Activated naive CD8-positive, alpha-beta T cell treated with anti-CD3 and anti-CD28 coated beads, Interleukin-2, amount 10 ng/mL, durations not matched to agents 7 days and 5 days (primary cell): ENCODE results near the gene GNRH2. TPM values are rescaled to one million over a fixed set of nuclear protein-coding genes. Genes with fewer than 3 reads are reported as not detected.
"Not testable (repeated sequence)": the region's sequence is repeated elsewhere in the genome, so short reads cannot be mapped to it uniquely, and the experiment has no call there.

Experiments
- ATAC-seq: fragments of 150-1000 bp; cut with Tn5 transposase; one replicate; pipeline ENCODE4 v1.10.0; 2021; ENCODE audit warnings: low read depth, moderate library complexity
- POLR2A ChIA-PET: fragments of 350-600 bp; sonication (Branson Sonifier 250); formaldehyde crosslinking; loops from one replicate; lab custom pipeline; 2021; ENCODE audit warnings: antibody characterized with exemption; lab: Charles Lee
- DNase-seq: peaks from one replicate; pipeline ENCODE4 v3.0.0; 2021
- H3K27ac Mint-ChIP-seq: one replicate; pipeline ENCODE4 v1.8.0; 2022; ENCODE audit warnings: mild to moderate bottlenecking, mixed read lengths
- H3K27me3 Mint-ChIP-seq: one replicate; pipeline ENCODE4 v1.8.0; 2022; ENCODE audit warnings: mild to moderate bottlenecking, moderate library complexity, mixed read lengths
- H3K36me3 Mint-ChIP-seq: one replicate; pipeline ENCODE4 v1.8.0; 2021; ENCODE audit warnings: mild to moderate bottlenecking, mixed read lengths
- H3K4me1 Mint-ChIP-seq: one replicate; pipeline ENCODE4 v1.8.0; 2021; ENCODE audit warnings: mixed read lengths
- H3K4me3 Mint-ChIP-seq: one replicate; pipeline ENCODE4 v1.8.0; 2022; ENCODE audit warnings: mild to moderate bottlenecking, moderate library complexity, mixed read lengths
- H3K9me3 Mint-ChIP-seq: one replicate; pipeline ENCODE4 v1.8.0; 2021; ENCODE audit warnings: mixed read lengths
- total RNA-seq, 2 experiments: library from RNA; stranded (reverse); gene quantifications; one replicate each; pipeline ENCODE4 v1.2.3, GENCODE V29; 2021

GNRH2 gene
- total RNA-seq, 2 experiments from 2014 or later: 0.85 to 1.6 TPM

DNA sequence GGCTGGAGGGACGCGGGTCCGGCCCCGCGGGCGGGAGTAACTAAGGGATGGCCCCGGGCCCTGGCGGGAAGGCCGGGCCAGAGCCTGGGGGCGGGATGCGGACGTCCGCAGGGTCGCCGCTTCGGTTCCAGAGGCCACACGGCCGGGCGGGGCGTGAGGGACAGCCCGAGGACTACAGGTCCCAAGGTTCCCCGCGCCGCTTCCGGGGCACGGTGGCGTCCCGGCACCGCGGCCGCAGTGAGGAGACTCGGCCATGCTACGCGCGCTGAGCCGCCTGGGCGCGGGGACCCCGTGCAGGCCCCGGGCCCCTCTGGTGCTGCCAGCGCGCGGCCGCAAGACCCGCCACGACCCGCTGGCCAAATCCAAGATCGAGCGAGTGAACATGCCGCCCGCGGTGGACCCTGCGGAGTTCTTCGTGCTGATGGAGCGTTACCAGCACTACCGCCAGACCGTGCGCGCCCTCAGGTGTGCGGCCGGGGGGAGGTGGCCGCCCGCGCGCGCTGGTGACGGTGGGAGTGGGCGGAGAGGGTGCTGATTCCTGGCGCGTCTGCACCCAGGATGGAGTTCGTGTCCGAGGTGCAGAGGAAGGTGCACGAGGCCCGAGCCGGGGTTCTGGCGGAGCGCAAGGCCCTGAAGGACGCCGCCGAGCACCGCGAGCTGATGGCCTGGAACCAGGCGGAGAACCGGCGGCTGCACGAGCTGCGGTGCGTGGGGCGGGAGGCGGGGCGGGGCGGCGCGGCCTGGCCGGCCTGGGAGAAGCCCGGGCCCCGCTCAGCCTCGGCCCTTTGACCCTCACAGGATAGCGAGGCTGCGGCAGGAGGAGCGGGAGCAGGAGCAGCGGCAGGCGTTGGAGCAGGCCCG, 2.6 kb downstream of the GNRH2 start, which contains the start of gene MRPS26:
Gene MRPS26, plus strand, starts transcription at position 237 of the 861 bp plus-strand sequence. Its CDS starts 17 bp downstream, at position 254.
- Mint-ChIP-seq H3K4me3 (peak within 1 kb of the TSS; percentile 91), H3K36me3 (peaks cover 13% of the 10 kb centered on the region), H3K27me3 (no peaks in the 10 kb centered on the region), H3K9me3 (no peaks in the 10 kb centered on the region), H3K4me1 (peaks cover 15% of the 10 kb centered on the region), H3K27ac (peak within 1 kb of the TSS; percentile 81)
- peak; percentile 90 for DNase-seq
- POLR2A ChIA-PET: interaction anchor here (1.0 to 1.4 kb wide), 3 partner anchors 110 to 175 kb away, joined by 3 to 4 read pairs (median 3); no protein-coding TSS in a partner anchor
- ATAC-seq: peak; percentile 92

DNA sequence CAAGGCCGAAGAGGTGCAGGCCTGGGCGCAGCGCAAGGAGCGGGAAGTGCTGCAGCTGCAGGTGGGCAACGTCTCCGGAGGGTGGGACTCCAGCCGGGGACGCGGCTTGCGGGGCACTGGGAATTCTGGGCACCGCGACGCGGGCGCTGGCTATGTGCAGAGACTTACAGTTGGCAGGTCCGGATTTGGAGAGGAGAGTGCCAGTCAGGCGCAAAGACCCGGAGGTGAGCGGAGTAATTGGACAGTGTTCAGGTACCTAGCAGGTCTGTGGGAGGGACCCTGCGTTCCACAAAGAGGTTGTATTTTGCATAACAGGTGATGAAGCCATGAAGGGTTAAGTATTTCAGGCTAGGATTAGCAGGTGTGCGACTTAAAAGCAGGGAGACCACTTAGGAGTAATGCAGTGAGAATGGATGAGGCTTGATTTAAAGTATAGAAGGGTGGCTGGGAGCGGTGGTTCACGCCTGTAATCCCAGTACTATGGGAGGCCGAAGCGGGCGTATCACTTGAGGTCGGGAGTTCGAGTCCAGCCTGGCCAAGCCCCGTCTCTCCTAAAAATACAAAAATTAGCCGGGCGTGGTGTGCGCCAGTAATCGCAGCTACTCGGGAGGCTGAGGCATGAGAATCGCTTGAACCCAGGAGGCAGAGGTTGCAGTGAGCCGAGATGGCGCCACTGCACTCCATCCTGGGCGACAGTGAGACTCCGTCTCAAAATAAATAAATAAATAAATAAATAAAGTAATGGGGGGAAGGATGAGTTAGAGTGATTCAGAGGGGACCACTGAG, 3.4 kb downstream of the GNRH2 start:
- no peak for ATAC-seq
- peaks cover 22% of the 10 kb centered on the region for H3K4me1 Mint-ChIP-seq
- peak overlapping the region; percentile 67 for H3K27ac Mint-ChIP-seq
- peak overlapping the region; percentile 91 for H3K4me3 Mint-ChIP-seq
- no peaks in the 10 kb centered on the region for H3K9me3 Mint-ChIP-seq
- H3K27me3 Mint-ChIP-seq: no peaks in the 10 kb centered on the region
- POLR2A ChIA-PET: interaction anchor here (0.6 kb wide), 1 partner anchor 32 kb away, joined by 3 read pairs; no protein-coding TSS in a partner anchor
- peaks cover 10% of the 10 kb centered on the region for H3K36me3 Mint-ChIP-seq
- DNase-seq: no peak

DNA sequence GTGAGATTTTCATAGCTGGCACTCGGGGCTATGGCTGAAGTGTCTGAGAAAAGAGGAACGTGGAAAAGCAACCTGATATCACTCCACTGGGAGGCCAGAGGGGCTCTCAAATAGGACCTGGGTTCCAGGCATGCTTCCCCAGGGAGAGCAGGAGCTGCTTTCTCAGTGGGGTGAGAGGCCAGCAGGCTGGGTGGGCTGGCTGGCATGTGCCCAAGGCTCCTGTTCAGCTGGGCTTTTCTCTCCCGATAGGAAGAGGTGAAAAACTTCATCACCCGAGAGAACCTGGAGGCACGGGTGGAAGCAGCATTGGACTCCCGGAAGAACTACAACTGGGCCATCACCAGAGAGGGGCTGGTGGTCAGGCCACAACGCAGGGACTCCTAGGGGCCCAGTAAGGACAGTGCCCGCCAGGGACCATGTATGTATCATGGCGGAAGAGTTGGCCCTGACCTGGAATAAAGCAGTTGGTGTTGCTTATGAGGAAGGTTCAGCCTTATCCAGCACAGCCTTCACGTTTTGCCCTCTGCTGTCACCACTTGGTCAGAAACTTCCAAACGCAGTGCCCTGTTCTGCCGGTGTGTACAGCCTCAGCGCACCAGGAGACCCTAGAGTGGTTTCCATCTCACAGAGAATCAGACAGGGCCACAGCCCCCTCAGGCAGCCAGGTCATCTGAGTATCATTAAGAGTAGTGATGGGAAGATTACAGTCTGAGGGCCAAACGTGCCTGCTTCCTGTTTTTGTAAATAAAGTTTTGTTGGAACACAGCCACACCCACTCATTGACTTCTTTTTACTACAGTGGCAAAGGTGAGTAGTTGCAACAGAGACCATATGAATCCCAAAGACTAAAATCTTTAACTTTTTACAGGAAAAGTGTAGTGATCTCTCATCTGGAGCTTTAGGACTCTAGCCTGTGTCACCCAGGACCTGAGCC, 4.3 kb downstream of the GNRH2 start:
- no peak for ATAC-seq
- no peak for DNase-seq
- H3K4me1 Mint-ChIP-seq: peaks cover 23% of the 10 kb centered on the region
- no peak overlapping the region for H3K27ac Mint-ChIP-seq
- POLR2A ChIA-PET: no interaction called here
- H3K36me3 Mint-ChIP-seq: peaks cover 10% of the 10 kb centered on the region
- H3K27me3 Mint-ChIP-seq: no peaks in the 10 kb centered on the region
- peak overlapping the region; percentile 91 for H3K4me3 Mint-ChIP-seq
- H3K9me3 Mint-ChIP-seq: no peaks in the 10 kb centered on the region

DNA sequence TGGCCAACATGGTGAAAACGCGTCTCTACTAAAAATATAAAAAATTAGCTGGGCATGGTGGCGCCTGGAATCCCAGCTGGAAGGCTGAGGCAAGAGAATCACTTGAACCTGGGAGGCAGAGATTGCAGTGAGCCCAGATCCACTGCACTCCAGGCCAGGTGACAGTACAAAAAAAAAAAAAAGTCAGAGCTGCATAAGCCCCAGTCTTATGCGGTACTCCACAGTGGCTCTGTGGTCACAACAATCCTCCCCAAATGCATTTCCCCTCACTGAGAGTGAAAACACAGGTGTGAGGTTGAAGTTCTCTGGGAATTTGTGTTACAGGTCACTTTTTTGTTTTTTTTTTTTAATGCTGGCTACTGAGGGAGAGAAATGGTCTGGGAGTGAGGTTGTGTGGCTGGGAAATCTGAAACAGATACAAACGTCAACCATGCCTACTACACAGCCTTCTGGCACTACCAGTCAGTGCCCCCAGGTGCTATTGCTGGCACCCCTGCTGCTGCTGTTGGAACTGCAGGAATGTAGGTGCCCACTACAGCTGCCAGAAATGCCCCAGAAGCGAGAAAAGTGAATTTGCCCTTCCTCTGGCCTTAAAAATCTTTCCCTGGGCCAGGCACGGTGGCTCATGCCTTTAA, 8.1 kb downstream of the GNRH2 start:
- Mint-ChIP-seq H3K4me3 (no peak overlapping the region), H3K4me1 (peaks cover 20% of the 10 kb centered on the region)

DNA sequence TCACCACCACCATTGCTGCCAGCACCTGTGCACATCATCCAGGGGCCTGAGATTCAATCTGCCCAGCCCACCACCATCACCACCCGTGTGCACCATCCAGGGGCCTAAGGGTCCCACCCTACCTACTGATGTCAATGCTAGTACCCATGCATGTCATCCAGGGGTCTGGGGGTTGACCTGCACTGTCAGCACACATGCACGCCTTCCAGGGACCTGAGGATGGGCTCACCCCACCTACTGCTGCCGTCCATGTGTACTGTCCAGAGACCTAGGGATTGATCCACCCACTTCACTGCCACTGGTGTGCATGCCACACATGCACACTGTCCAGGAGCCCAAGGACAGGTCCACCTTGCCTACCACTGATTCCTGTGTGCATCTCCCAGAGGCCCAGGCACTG, 16.1 kb downstream of the GNRH2 start:
- ATAC-seq (no peak), DNase-seq (no peak)
- H3K27me3 Mint-ChIP-seq: no peaks in the 10 kb centered on the region
- H3K36me3 Mint-ChIP-seq: no peaks in the 10 kb centered on the region
- POLR2A ChIA-PET: no interaction called here
- no peak overlapping the region for H3K4me3 Mint-ChIP-seq
- no peak overlapping the region for H3K27ac Mint-ChIP-seq
- H3K4me1 Mint-ChIP-seq: peaks cover 2% of the 10 kb centered on the region
- H3K9me3 Mint-ChIP-seq: no peaks in the 10 kb centered on the region

More for the DNA sequence above, 8.1 kb downstream of the GNRH2 start:
- Mint-ChIP-seq H3K9me3 (no peaks in the 10 kb centered on the region), H3K36me3 (peaks cover 10% of the 10 kb centered on the region), H3K27me3 (no peaks in the 10 kb centered on the region), H3K27ac (no peak overlapping the region)
- DNase-seq (no peak), ATAC-seq (peak; percentile 41)
- POLR2A ChIA-PET: no interaction called here

DNA sequence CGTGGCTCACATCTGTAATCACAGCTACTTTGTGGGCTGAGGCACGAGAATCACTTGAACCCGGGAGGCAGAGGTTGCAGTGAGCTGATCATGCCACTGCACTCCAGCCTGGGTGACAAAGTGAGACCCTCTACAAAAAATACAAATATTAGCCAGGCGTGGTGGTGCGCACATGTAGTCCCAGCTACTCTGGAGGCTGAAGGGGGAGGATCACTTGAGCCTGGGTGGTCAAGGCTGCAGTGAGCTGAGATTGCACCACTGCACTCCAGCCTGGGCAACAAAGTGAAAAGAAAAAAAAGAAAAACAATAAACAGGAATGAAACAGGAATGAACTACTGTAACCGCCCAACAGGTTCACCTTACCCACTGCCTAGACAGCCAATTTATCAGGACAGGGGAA, 20.7 kb downstream of the GNRH2 start:
- H3K4me3 Mint-ChIP-seq, DNase-seq, H3K27me3 Mint-ChIP-seq: not testable (repeated sequence)

DNA sequence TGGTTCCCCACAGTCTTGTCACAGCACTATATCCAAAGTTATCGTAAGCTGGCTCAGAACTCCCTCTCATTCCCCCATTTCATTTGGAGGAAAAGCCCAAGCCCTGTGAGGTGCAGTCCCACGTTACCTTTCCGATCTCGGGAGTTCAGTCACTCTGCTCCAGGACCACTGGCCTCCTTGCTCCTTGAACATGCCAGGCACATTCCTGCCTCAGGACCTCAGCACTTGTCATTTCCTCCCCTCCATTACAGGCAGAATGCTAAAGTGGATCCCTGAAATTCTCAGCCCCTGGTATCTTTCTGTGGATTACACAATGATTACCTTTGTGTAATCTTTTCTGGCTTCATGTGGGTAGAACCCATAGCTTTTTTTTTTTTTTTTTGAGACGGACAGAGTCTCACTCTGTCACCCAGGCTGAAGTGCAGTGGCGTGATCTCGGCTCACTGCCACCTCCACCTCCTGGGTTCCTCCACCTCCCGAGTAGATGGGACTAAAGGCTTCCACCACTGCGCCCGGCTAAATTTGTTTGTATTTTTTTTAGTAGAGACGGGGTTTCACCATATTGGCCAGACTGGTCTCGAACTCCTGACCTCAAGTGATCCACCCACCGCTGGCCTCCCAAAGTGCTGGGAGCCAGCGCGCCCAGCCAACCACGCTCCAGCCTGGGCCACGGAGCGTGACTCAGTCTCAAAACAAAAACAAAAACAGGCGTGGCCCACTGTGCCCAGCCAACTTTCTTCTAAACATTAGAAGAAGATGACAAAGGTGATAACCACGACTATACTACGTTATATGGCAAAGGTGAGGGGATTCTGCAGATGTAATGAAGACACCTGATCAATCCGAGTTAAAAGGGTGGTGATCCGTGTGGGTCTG, 24.0 kb downstream of the GNRH2 start:
- no peaks in the 10 kb centered on the region for H3K36me3 Mint-ChIP-seq
- no peak overlapping the region for H3K4me3 Mint-ChIP-seq
- no peak for ATAC-seq
- no peak for DNase-seq
- POLR2A ChIA-PET: no interaction called here
- H3K9me3 Mint-ChIP-seq: no peaks in the 10 kb centered on the region
- H3K4me1 Mint-ChIP-seq: peaks cover 7% of the 10 kb centered on the region
- H3K27me3 Mint-ChIP-seq: peaks cover 2% of the 10 kb centered on the region
- no peak overlapping the region for H3K27ac Mint-ChIP-seq

More for the DNA sequence above, 20.7 kb downstream of the GNRH2 start:
- H3K9me3 Mint-ChIP-seq, ATAC-seq, H3K36me3 Mint-ChIP-seq, H3K4me1 Mint-ChIP-seq, POLR2A ChIA-PET, H3K27ac Mint-ChIP-seq: not testable (repeated sequence)

DNA sequence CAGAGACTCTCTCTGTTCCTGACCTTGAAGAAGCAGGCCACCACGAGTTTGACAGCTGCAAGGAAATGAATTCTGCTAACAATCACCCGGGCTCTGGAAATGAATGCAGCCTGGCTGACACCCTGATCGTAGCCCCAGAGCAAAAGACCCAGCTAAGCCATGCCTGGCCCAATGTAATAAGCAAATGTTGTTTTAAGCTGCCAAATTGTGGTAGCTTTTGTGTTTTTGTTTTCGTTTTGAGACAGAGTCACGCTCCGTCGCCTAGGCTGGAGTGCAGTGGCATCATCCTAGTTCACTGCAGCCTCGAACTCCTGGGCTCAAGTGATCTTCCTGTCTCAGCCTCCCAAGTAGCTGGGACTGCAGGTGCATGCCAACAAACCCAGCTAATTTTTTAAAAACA, 24.7 kb downstream of the GNRH2 start:
- POLR2A ChIA-PET: no interaction called here
- H3K27ac Mint-ChIP-seq: no peak overlapping the region
- no peak for DNase-seq
- H3K27me3 Mint-ChIP-seq: peaks cover 6% of the 10 kb centered on the region
- H3K4me1 Mint-ChIP-seq: peaks cover 10% of the 10 kb centered on the region
- no peak for ATAC-seq
- H3K9me3 Mint-ChIP-seq: no peaks in the 10 kb centered on the region
- no peaks in the 10 kb centered on the region for H3K36me3 Mint-ChIP-seq
- H3K4me3 Mint-ChIP-seq: no peak overlapping the region

DNA sequence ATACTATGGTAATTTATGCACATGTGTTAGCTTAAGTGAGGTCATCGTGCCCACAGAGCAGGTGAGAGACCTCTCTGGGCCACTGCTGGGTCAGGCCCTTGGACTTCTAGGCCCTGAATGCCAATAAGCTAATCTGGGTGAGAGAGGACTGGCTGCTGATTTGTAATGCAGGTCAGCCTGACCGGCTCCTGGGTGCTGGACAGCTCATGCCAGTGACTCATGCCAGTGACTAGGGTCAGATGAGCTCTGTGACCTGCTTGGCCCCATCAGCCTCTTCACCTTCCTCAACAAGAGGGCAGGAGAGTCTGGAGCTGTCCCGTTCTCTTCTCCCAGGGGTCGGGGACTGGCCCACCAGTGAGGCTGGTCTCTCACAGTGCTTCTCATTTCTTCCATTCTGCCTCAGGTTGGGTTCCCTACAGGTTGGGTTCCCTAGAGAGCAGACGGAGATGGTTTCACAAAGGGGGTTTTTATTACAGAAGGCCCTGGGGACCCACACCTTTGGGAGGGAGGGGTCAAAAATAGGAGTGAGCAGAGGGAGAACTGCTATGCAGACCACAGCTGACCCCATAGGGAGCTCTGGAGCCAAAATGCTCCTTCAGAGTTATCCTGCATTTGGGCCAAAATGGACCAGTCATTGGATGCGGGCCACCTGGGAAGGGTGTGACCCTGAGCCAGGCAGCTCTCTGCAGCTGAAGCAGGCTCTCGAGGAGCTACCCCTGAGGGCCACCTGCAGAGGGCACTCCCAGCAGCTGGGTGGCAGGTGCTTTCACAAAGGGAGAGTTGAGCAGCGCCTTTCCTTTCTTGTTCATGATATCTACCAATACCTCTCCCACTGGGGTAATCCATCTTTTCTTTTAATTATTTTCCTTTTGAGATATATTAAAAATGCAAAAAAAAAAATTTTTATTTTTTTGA, 25.8 kb downstream of the GNRH2 start:
- no peak overlapping the region for H3K4me3 Mint-ChIP-seq
- no peak for DNase-seq
- peak; percentile 60 for ATAC-seq
- POLR2A ChIA-PET: interaction anchor here (0.5 to 1.1 kb wide), 3 partner anchors 88 to 877 kb away, joined by 3 to 5 read pairs (median 3); no protein-coding TSS in a partner anchor
- no peaks in the 10 kb centered on the region for H3K9me3 Mint-ChIP-seq
- H3K27me3 Mint-ChIP-seq: peaks cover 9% of the 10 kb centered on the region
- H3K4me1 Mint-ChIP-seq: peaks cover 11% of the 10 kb centered on the region
- H3K27ac Mint-ChIP-seq: no peak overlapping the region
- H3K36me3 Mint-ChIP-seq: no peaks in the 10 kb centered on the region

DNA sequence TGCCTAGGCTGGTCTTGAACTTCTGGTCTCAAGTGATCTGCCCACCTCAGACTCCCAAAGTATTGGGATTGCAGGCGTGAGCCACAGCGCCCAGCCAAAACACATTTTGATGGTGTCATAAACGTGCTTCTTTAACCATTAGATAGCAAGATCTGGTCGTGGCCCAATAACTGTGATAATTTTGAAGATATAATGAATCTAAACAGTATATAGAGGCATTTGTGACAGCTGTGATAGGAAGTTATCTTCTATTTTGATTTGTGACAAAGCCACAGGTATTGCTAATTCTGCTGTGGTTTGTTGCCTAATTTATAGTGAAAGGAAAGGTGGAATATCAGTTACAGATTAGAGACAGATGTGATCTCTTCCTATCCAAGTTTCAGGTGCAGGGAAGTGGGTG, 27.3 kb downstream of the GNRH2 start:
- Mint-ChIP-seq H3K27me3 (peaks cover 18% of the 10 kb centered on the region), H3K4me3 (peak overlapping the region; percentile 40), H3K9me3 (no peaks in the 10 kb centered on the region), H3K36me3 (no peaks in the 10 kb centered on the region), H3K4me1 (peaks cover 15% of the 10 kb centered on the region), H3K27ac (no peak overlapping the region)
- POLR2A ChIA-PET: no interaction called here
- DNase-seq: no peak
- ATAC-seq: no peak

DNA sequence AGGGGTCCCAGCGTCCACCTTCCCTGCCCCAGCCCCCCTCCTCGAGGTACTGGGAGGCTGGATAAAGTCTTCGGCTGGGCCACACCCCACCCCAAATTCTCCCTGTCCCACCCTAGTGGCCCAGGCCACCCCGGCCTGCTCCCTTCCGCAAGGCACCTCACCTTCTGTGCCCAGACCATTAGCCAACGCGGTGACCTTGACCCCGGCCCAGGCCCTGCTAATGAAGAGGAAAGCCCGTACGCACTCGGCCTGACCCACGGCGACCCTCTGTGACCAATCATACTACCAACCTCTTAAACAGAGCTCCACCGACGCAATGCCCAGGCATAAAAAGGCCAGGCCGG, 27.8 kb downstream of the GNRH2 start:
- Mint-ChIP-seq H3K9me3 (no peaks in the 10 kb centered on the region), H3K4me1 (peaks cover 15% of the 10 kb centered on the region), H3K27me3 (peaks cover 18% of the 10 kb centered on the region), H3K4me3 (peak overlapping the region; percentile 25), H3K36me3 (no peaks in the 10 kb centered on the region), H3K27ac (no peak overlapping the region)
- POLR2A ChIA-PET: interaction anchor here (1.1 kb wide), 1 partner anchor 198 kb away, joined by 3 read pairs; the partner anchor contains the start of gene PTPRA
- DNase-seq: no peak
- no peak for ATAC-seq
